Colon (tissue), 2 donors: Measurements from ENCODE around the gene DAPK2.
"Not testable (repeated sequence)": the region's sequence is repeated elsewhere in the genome, so short reads cannot be mapped to it uniquely, and the experiment has no call there.

Source experiments
- FAIRE-seq: peaks from 2 replicates; lab custom pipeline; 2012; peaks lifted over from hg19 to GRCh38; lab: Jason Lieb, UNC
- donor health status: control.
- donor health status: control.

DAPK2 gene

GRCh38 chr15:64046421-64047153, at the start of gene DAPK2:
DAPK2 (minus strand) TSS chr15:64046485; CDS start chr15:64040261, 6,224 bp downstream.
- no peak for FAIRE-seq

GRCh38 chr15:64095431-64095794, 49.1 kb upstream of the DAPK2 start:
- FAIRE-seq, result no peak

GRCh38 chr15:64093627-64094417, 47.5 kb upstream of the DAPK2 start, which contains the start of gene CIAO2A:
CIAO2A (minus strand) TSS chr15:64093838; CDS start chr15:64093768, 70 bp downstream.
- peak; percentile 72 for FAIRE-seq

- no peak for FAIRE-seq
These were observed 46.8 kb upstream of the DAPK2 start for GRCh38 chr15:64092864-64093626.

GRCh38 chr15:64092075-64092820, 46.0 kb upstream of the DAPK2 start:
- no peak for FAIRE-seq

- FAIRE-seq, result no peak
These were observed 44.2 kb upstream of the DAPK2 start for GRCh38 chr15:64090527-64090926.

GRCh38 chr15:64089543-64090280, 43.4 kb upstream of the DAPK2 start:
- FAIRE-seq, result no peak

- no peak for FAIRE-seq
These were observed 36.5 kb upstream of the DAPK2 start for GRCh38 chr15:64082757-64083156.

- not testable (repeated sequence) for FAIRE-seq
These were observed 27.2 kb upstream of the DAPK2 start for GRCh38 chr15:64073496-64073895.

GRCh38 chr15:64072812-64073211, 26.5 kb upstream of the DAPK2 start:
- no peak for FAIRE-seq

GRCh38 chr15:64071931-64072765, 25.9 kb upstream of the DAPK2 start:
- FAIRE-seq, result no peak

- FAIRE-seq, result no peak
These were observed 24.9 kb upstream of the DAPK2 start for GRCh38 chr15:64070965-64071851.

GRCh38 chr15:64070106-64070505, 23.8 kb upstream of the DAPK2 start:
- no peak for FAIRE-seq

- FAIRE-seq, result no peak
These were observed 21.8 kb upstream of the DAPK2 start for GRCh38 chr15:64068133-64068532.

GRCh38 chr15:64067564-64068030, 21.3 kb upstream of the DAPK2 start:
- FAIRE-seq, result no peak

GRCh38 chr15:64066451-64066850, 20.2 kb upstream of the DAPK2 start:
- no peak for FAIRE-seq

- no peak for FAIRE-seq
These were observed 14.4 kb upstream of the DAPK2 start for GRCh38 chr15:64060716-64061115.

- FAIRE-seq, result not testable (repeated sequence)
These were observed 12.8 kb upstream of the DAPK2 start for GRCh38 chr15:64059104-64059503.

GRCh38 chr15:64058279-64058678, 12.0 kb upstream of the DAPK2 start:
- FAIRE-seq, result no peak
